ENCODE results near the gene KCNIP1. TPM values are rescaled to one million over a fixed set of nuclear protein-coding genes. Genes with fewer than 3 reads are reported as not detected.

The KCNIP1 gene
- total RNA-seq, 1 experiment from 2014 or later = not detected

DNA sequence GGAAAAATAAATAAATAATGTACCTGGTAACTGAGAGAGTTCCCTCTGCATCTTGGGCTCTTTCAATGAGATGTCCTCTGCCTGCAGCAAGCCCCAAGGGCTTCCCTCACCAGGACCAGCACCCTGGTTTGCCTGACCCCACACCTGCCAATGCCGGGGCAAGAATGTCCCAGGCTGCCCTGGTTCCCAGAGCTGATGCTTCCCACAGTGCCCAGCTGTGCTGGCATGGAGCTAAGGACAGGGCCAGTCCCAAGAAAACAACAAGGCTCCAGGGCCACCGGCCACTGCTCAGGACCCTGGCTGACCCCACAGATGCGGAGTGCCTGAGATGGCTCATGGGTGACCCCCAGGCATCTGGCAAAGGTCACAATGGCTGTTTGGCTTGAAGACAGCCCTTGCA, 123.5 kb downstream of the KCNIP1 start:
- Histone ChIP-seq H3K27me3 (ENCODE audit: insufficient read depth, low read length) (no peaks in the 10 kb centered on the region), H2AFZ (ENCODE audit: low read depth, low read length, poor library complexity, severe bottlenecking) (no peak overlapping the region), H3K4me3 (replicated peaks in 1 of 2; ENCODE audit: low read depth in 1 of 2, low read length in 2 of 2) (no peak overlapping the region), H3K4me1 (ENCODE audit: control insufficient read depth in 1 of 2, insufficient read depth in 2 of 2, low read length in 2 of 2) (peaks cover 0 to 4% of the 10 kb centered on the region in 2 experiments; a peak in 2 of 4 replicates), H3K79me2 (ENCODE audit: insufficient read depth, low read length) (no peaks in the 10 kb centered on the region), H3K27ac (ENCODE audit: low read depth, low read length) (no peak overlapping the region), H3K36me3 (ENCODE audit: control insufficient read depth in 1 of 2, insufficient read depth in 2 of 2, low read length in 2 of 2) (no peaks in the 10 kb centered on the region), H3K9me3 (ENCODE audit: control insufficient read depth in 1 of 2, insufficient read depth in 1 of 2, low read depth in 1 of 2, low read length in 2 of 2) (no peaks in the 10 kb centered on the region), H3K4me2 (ENCODE audit: low read length) (no peak overlapping the region), H3K9ac (ENCODE audit: low read length) (no peak overlapping the region), H3K9me2 (ENCODE audit: insufficient read depth) (no peaks in the 10 kb centered on the region), H4K20me1 (ENCODE audit: insufficient read depth) (no peaks in the 10 kb centered on the region)
- ChIA-PET POLR2A (no interaction called here), RAD21 (ENCODE audit: low non-redundant PET in 1 of 2, low total read pairs in 2 of 2, uncharacterized antibody in 2 of 2, unreplicated experiment in 2 of 2) (no interaction called here), CTCF (interaction anchor here (0.7 kb wide), 1 partner anchor 27 kb away, joined by 3 read pairs; no protein-coding TSS in a partner anchor)
- DNase-seq (ENCODE audit: low read depth, low spot score) (no peak), ATAC-seq (no peak)
- no TSS peak for BruUV-seq (replicated peaks)
- no peak for TF ChIP-seq SIN3A (IDR thresholded peaks at IDR 0.05; ENCODE audit: low read depth)
- TF ChIP-seq TCF7L2 (IDR thresholded peaks at IDR 0.05; ENCODE audit: borderline replicate concordance, extremely low read depth, insufficient read depth, insufficient read length) = no peak
- no peak for TF ChIP-seq EGR1 (IDR thresholded peaks at IDR 0.05; ENCODE audit: low read depth)
- intact Hi-C loops (cut with micrococcal nuclease) = no loop called here

DNA sequence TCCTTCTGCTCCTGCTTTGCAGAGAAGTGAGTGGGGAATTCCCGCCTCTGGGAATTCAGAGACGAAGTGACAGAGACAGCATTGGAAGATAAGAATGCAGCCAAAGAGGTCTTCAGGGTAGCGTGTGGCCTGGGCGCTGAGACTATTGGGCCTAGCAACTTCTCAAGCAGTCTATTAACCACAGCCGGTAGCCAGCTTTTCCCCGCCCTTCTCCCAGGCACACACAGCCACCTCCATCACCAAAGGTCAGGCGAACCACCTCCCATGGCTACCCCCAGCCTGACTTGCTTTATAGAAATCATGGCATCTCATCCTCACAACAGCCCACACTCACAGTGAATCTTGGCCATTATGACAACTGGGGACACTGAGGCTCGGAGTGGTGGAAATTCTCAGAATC, 124.2 kb downstream of the KCNIP1 start:
- H3K9ac ChIP-seq (ENCODE audit: low read length) = no peak overlapping the region
- no peaks in the 10 kb centered on the region for H3K27me3 ChIP-seq (ENCODE audit: insufficient read depth, low read length)
- intact Hi-C loops (cut with micrococcal nuclease) = no loop called here
- no peaks in the 10 kb centered on the region for H4K20me1 ChIP-seq (ENCODE audit: insufficient read depth)
- H3K27ac ChIP-seq (ENCODE audit: low read depth, low read length) = no peak overlapping the region
- no peak overlapping the region for H3K4me3 ChIP-seq (replicated peaks in 1 of 2; ENCODE audit: low read depth in 1 of 2, low read length in 2 of 2)
- no peak for DNase-seq (ENCODE audit: low read depth, low spot score)
- no TSS peak for BruUV-seq (replicated peaks)
- H3K4me2 ChIP-seq (ENCODE audit: low read length) = no peak overlapping the region
- H3K79me2 ChIP-seq (ENCODE audit: insufficient read depth, low read length) = no peaks in the 10 kb centered on the region
- ChIA-PET POLR2A (no interaction called here), RAD21 (ENCODE audit: low non-redundant PET in 1 of 2, low total read pairs in 2 of 2, uncharacterized antibody in 2 of 2, unreplicated experiment in 2 of 2) (no interaction called here), CTCF (no interaction called here)
- H3K9me3 ChIP-seq (ENCODE audit: control insufficient read depth in 1 of 2, insufficient read depth in 1 of 2, low read depth in 1 of 2, low read length in 2 of 2) = no peaks in the 10 kb centered on the region
- H2AFZ ChIP-seq (ENCODE audit: low read depth, low read length, poor library complexity, severe bottlenecking) = no peak overlapping the region
- H3K9me2 ChIP-seq (ENCODE audit: insufficient read depth) = no peaks in the 10 kb centered on the region
- no peaks in the 10 kb centered on the region for H3K36me3 ChIP-seq (ENCODE audit: control insufficient read depth in 1 of 2, insufficient read depth in 2 of 2, low read length in 2 of 2)
- ATAC-seq = no peak
- peaks cover 0 to 10% of the 10 kb centered on the region in 2 experiments; a peak in 3 of 4 replicates for H3K4me1 ChIP-seq (ENCODE audit: control insufficient read depth in 1 of 2, insufficient read depth in 2 of 2, low read length in 2 of 2)
- TF ChIP-seq TCF7L2 (IDR thresholded peaks at IDR 0.05; ENCODE audit: borderline replicate concordance, extremely low read depth, insufficient read depth, insufficient read length) (no peak), POLR2AphosphoS5 (IDR thresholded peaks at IDR 0.05; ENCODE audit: low read depth, low read length) (no peak), ZNF274 (IDR thresholded peaks at IDR 0.05; ENCODE audit: low read depth, low read length) (no peak), REST (IDR thresholded peaks at IDR 0.05; ENCODE audit: low read depth) (no peak), JUND (IDR thresholded peaks at IDR 0.05) (no peak), SP1 (IDR thresholded peaks at IDR 0.05; ENCODE audit: low read depth) (no peak), SIN3A (IDR thresholded peaks at IDR 0.05; ENCODE audit: low read depth) (no peak), EZH2phosphoT487 (IDR thresholded peaks at IDR 0.05; ENCODE audit: borderline replicate concordance) (no peak), ELF1 (IDR thresholded peaks at IDR 0.05; ENCODE audit: borderline replicate concordance, low read depth) (no peak), SRF (IDR thresholded peaks at IDR 0.05; ENCODE audit: low read depth) (no peak), FOSL1 (IDR thresholded peaks at IDR 0.05; ENCODE audit: low read depth) (no peak), YY1 (IDR thresholded peaks at IDR 0.05; ENCODE audit: extremely low read depth, insufficient replicate concordance, low read depth, low read length) (no peak), ZBTB33 (IDR thresholded peaks at IDR 0.05; ENCODE audit: extremely low read depth, insufficient replicate concordance, low read length) (no peak), POLR2A (IDR thresholded peaks at IDR 0.05; ENCODE audit: borderline replicate concordance, extremely low read depth, insufficient read depth, insufficient read length) (no peak)
- TF ChIP-seq, protein P1, sequence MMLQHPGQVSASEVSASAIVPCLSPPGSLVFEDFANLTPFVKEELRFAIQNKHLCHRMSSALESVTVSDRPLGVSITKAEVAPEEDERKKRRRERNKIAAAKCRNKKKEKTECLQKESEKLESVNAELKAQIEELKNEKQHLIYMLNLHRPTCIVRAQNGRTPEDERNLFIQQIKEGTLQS (IDR thresholded peaks at IDR 0.05) = no peak
